A673 (cell line): ENCODE measurements around the gene GJC2.

Source experiments
- CTCF ChIP-seq: fragments of 300-800, 200-600 bp; sonication (generic); conservative IDR thresholded peaks from 2 replicates; pipeline ENCODE4 v1.5.1; 2017; ENCODE audit warnings: low read depth, mild to moderate bottlenecking, antibody characterized with exemption, low read length, moderate library complexity, mixed read lengths
- EZH2 ChIP-seq: fragments of 200-600 bp; sonication (generic); IDR thresholded peaks from 2 replicates; pipeline ENCODE4 v1.6.1; 2017; ENCODE audit warnings: borderline replicate concordance, low read depth, mild to moderate bottlenecking, mixed read lengths, antibody characterized with exemption, low read length; ENCODE audit not compliant: poor library complexity, severe bottlenecking

DNA sequence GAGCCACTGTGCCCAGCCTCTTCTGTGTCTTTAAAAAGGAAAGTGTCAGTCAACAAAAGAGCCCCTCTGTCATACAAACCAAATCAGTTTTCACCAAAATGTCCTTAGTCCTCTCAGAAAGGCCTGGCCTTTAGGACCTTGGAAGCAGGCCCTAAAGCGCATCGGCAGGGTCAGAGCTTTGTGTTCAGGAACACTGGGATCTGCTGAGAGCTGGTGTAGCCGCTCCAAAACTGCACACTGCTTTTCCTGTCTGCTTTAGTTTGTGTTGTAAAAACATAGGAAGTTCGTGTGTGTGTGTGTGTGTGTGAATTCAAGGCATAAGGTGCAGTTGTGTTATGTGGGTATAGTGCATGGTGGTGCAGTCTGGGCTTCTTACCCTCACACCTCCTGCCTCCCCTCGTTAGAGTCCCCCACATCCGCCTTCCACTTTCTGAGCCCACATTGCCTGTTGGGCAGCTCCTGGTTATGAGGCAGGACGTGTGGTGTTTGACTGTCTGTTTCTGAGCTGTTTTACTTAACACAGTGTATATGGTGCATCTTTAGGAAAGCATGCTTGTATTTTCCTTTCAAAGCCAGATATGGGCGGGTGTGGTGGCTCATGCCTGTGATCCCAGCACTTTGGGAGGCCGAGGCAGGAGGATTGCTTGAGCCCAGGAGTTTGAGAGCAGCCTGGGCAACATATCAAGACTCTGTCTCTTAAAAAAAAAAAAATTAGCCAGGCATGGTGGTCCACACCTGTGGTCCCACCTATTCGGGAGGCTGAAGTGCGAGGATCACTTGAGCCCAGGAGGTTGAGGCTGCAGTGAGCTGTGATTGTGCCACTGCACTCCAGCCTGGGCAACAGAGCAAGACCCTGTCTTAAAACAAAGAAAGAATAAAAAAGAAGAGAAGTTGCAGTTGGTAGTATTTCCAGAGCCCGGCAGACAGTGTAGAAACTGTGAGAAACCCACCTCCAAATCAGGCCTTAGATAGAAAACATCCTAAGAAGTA, 28.3 kb downstream of the GJC2 start:
- no peak for TF ChIP-seq CTCF
- no peak for TF ChIP-seq EZH2
